HG03108 (cell line): Measurements from ENCODE around the gene CRHR1.

Experiments used
- ATAC-seq: cut with Tn5 transposase; IDR thresholded peaks from one replicate; pipeline ENCODE4 v1.9.1; 2021; ENCODE audit warnings: moderate library complexity; ENCODE audit not compliant: unreplicated experiment

Gene CRHR1

GRCh38 chr17:45818699-45819098, 34.6 kb downstream of the CRHR1 start:
- no peak for ATAC-seq

GRCh38 chr17:45819632-45820031, 35.5 kb downstream of the CRHR1 start:
- no peak for ATAC-seq

GRCh38 chr17:45820052-45820780, 36.1 kb downstream of the CRHR1 start:
- ATAC-seq, result no peak

- no peak for ATAC-seq
These were observed 37.0 kb downstream of the CRHR1 start for GRCh38 chr17:45821147-45821546.

- no peak for ATAC-seq
These were observed 39.5 kb downstream of the CRHR1 start for GRCh38 chr17:45823598-45823997.

- ATAC-seq, result no peak
These were observed 40.4 kb downstream of the CRHR1 start for GRCh38 chr17:45824475-45824874.

GRCh38 chr17:45824901-45825492, 40.9 kb downstream of the CRHR1 start:
- no peak for ATAC-seq

- ATAC-seq, result no peak
These were observed 41.7 kb downstream of the CRHR1 start for GRCh38 chr17:45825792-45826191.

GRCh38 chr17:45826919-45827588, 42.9 kb downstream of the CRHR1 start:
- ATAC-seq, result no peak

- ATAC-seq, result no peak
These were observed 44.1 kb downstream of the CRHR1 start for GRCh38 chr17:45828171-45828570.

- no peak for ATAC-seq
These were observed 44.5 kb downstream of the CRHR1 start for GRCh38 chr17:45828582-45829133.

- no peak for ATAC-seq
These were observed 49.8 kb downstream of the CRHR1 start for GRCh38 chr17:45833920-45834319.

GRCh38 chr17:45834471-45835396, 50.6 kb downstream of the CRHR1 start:
- ATAC-seq, result no peak

GRCh38 chr17:45835481-45835880, 51.4 kb downstream of the CRHR1 start:
- no peak for ATAC-seq

- no peak for ATAC-seq
These were observed 52.2 kb downstream of the CRHR1 start for GRCh38 chr17:45836047-45837044.

GRCh38 chr17:45837187-45837586, 53.1 kb downstream of the CRHR1 start:
- no peak for ATAC-seq

- ATAC-seq, result no peak
These were observed 53.5 kb downstream of the CRHR1 start for GRCh38 chr17:45837603-45838002.

- ATAC-seq, result no peak
These were observed 54.7 kb downstream of the CRHR1 start for GRCh38 chr17:45838751-45839295.

- ATAC-seq, result no peak
These were observed 55.3 kb downstream of the CRHR1 start for GRCh38 chr17:45839442-45839841.
